ENCODE results near the gene TMED7. TPM values are rescaled to one million over a fixed set of nuclear protein-coding genes. Genes with fewer than 3 reads are reported as not detected.

TMED7 gene
- polyA plus RNA-seq, 3 donors = 18.2 to 70.1 (median 65.1) TPM

DNA sequence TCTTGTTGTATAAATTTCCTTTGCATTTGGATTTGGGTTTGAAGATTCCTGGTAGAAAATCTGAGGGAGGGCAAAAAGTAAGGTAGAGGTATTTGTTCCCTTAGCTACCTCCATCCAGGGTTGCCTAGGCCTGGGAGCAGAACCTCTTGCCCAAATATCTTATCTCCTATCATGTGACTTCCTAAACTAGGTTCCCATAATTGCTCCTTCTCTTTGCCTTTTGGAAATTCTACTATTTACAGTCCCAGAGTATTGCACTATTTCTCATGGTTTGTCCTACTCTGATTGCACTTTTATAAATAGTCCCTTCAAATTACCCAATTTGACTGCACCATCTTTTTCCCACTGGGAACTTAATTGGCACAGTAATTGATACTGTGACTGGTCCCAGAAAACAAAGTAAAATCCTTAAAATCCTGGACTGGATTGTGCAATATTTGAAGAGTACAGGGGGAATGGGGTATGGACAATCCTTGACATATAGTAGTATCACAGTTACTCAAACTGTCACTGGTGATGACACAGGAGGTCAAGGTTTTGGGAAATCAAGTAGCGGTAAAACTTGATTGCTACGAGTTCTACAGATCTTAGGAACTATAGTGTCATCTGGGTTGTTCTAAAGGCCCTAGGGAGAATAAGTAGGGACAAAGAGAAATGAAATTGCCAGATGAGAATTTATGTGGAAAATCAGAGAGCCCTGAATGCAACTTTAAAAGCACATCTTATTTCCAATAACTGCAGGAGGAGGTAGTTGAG, 31.5 kb upstream of the TMED7 start:
- H3K27ac Mint-ChIP-seq = peak overlapping the region in 1 of 7 donors; percentile 41
- H3K27me3 Mint-ChIP-seq (ENCODE audit: low read depth in 3 of 3) = peaks cover 0 to 3% (median 0%) of the 10 kb centered on the region in 3 donors
- no peaks in the 10 kb centered on the region for H3K36me3 Mint-ChIP-seq
- intact Hi-C loops (cut with micrococcal nuclease) = no loop called here
- Histone ChIP-seq H4K20me1 (ENCODE audit: insufficient read depth, low read length) (no peaks in the 10 kb centered on the region), H3K79me2 (ENCODE audit: insufficient read depth, low read length) (no peaks in the 10 kb centered on the region), H3K36me3 (replicated peaks in 1 of 2; ENCODE audit: control insufficient read depth in 1 of 2, insufficient read depth in 2 of 2, low read length in 2 of 2) (no peaks in the 10 kb centered on the region), H3K27ac (ENCODE audit: low read depth in 1 of 2, low read length in 2 of 2) (no peak overlapping the region), H3K9ac (ENCODE audit: insufficient read depth, low read length, poor library complexity, severe bottlenecking) (no peak overlapping the region), H3K27me3 (ENCODE audit: control insufficient read depth in 2 of 2, insufficient read depth in 2 of 2, low read length in 2 of 2) (peaks cover 2 to 3% of the 10 kb centered on the region in 2 donors), H3K4me2 (replicated peaks; ENCODE audit: extremely low read depth, low read length, poor library complexity, severe bottlenecking) (no peak overlapping the region), H3K9me3 (replicated peaks in 1 of 2; ENCODE audit: control insufficient read depth in 1 of 2, insufficient read depth in 1 of 2, low read length in 2 of 2) (no peaks in the 10 kb centered on the region), H3K4me3 (replicated peaks in 1 of 3; ENCODE audit: low read depth in 2 of 3, low read length in 3 of 3) (no peak overlapping the region), H2AFZ (ENCODE audit: insufficient read depth, low read depth, low read length, poor library complexity, severe bottlenecking) (no peak overlapping the region), H3K4me1 (ENCODE audit: control insufficient read depth in 1 of 2, insufficient read depth in 2 of 2, low read length in 2 of 2) (no peaks in the 10 kb centered on the region)
- WGBS (ENCODE audit: insufficient coverage) = 95% methylated on average over 2 of the region's 2 CpGs
- H3K4me3 Mint-ChIP-seq = no peak overlapping the region
- no peaks in the 10 kb centered on the region for H3K4me1 Mint-ChIP-seq
- peaks cover 0 to 3% (median 0%) of the 10 kb centered on the region in 7 donors for H3K9me3 Mint-ChIP-seq
- no peak for TF ChIP-seq CTCF (IDR thresholded peaks at IDR 0.05)
- DNase-seq = no peak

GRCh38 chr5:115656404-115656803, 30.6 kb upstream of the TMED7 start:
- H3K9me3 Mint-ChIP-seq = peaks cover 0 to 3% (median 0%) of the 10 kb centered on the region in 7 donors
- H3K27me3 Mint-ChIP-seq (ENCODE audit: low read depth in 3 of 3) = peaks cover 0 to 3% (median 0%) of the 10 kb centered on the region in 3 donors
- no peak for TF ChIP-seq CTCF (IDR thresholded peaks at IDR 0.05)
- intact Hi-C loops (cut with micrococcal nuclease) = no loop called here
- no peak overlapping the region for H3K4me3 Mint-ChIP-seq
- WGBS (ENCODE audit: insufficient coverage) = 100% methylated on average over 1 of the region's 1 CpG
- Histone ChIP-seq H4K20me1 (ENCODE audit: insufficient read depth, low read length) (no peaks in the 10 kb centered on the region), H3K27me3 (ENCODE audit: control insufficient read depth in 2 of 2, insufficient read depth in 2 of 2, low read length in 2 of 2) (peaks cover 2 to 3% of the 10 kb centered on the region in 2 donors), H3K9ac (ENCODE audit: insufficient read depth, low read length, poor library complexity, severe bottlenecking) (no peak overlapping the region), H3K36me3 (replicated peaks in 1 of 2; ENCODE audit: control insufficient read depth in 1 of 2, insufficient read depth in 2 of 2, low read length in 2 of 2) (no peaks in the 10 kb centered on the region), H3K4me2 (replicated peaks; ENCODE audit: extremely low read depth, low read length, poor library complexity, severe bottlenecking) (no peak overlapping the region), H3K79me2 (ENCODE audit: insufficient read depth, low read length) (no peaks in the 10 kb centered on the region), H3K9me3 (replicated peaks in 1 of 2; ENCODE audit: control insufficient read depth in 1 of 2, insufficient read depth in 1 of 2, low read length in 2 of 2) (no peaks in the 10 kb centered on the region), H3K4me1 (ENCODE audit: control insufficient read depth in 1 of 2, insufficient read depth in 2 of 2, low read length in 2 of 2) (no peaks in the 10 kb centered on the region), H2AFZ (ENCODE audit: insufficient read depth, low read depth, low read length, poor library complexity, severe bottlenecking) (no peak overlapping the region), H3K4me3 (replicated peaks in 1 of 3; ENCODE audit: low read depth in 2 of 3, low read length in 3 of 3) (no peak overlapping the region), H3K27ac (ENCODE audit: low read depth in 1 of 2, low read length in 2 of 2) (no peak overlapping the region)
- H3K4me1 Mint-ChIP-seq = no peaks in the 10 kb centered on the region
- H3K27ac Mint-ChIP-seq = no peak overlapping the region
- H3K36me3 Mint-ChIP-seq = no peaks in the 10 kb centered on the region
- no peak for DNase-seq

Measured in CD14-positive monocyte (primary cell).